Fibroblast of villous mesenchyme (primary cell): ENCODE results near the gene CD300LF. TPM values are rescaled to one million over a fixed set of nuclear protein-coding genes. Genes with fewer than 3 reads are reported as not detected.

Experiments used
- DNase-seq: peaks from one replicate; pipeline ENCODE4 v3.0.0-alpha.2; 2010; ENCODE audit warnings: low read depth
- H3K4me3 ChIP-seq: 2 replicates; pipeline ENCODE4 v1.5.1; 2011; ENCODE audit warnings: low read depth, mild to moderate bottlenecking, low read length
- CTCF ChIP-seq: IDR thresholded peaks from 2 replicates; pipeline ENCODE4 v1.5.1; 2012; ENCODE audit warnings: low read depth, mild to moderate bottlenecking, low read length; ENCODE audit not compliant: insufficient read depth
- total RNA-seq: library from RNA; depleted of rRNA; stranded (reverse); fragments of >200 nt; gene quantifications from 2 replicates; pipeline ENCODE4 v1.2.3, GENCODE V29; 2012

The CD300LF gene
- total RNA-seq, 1 donor: not detected

DNA sequence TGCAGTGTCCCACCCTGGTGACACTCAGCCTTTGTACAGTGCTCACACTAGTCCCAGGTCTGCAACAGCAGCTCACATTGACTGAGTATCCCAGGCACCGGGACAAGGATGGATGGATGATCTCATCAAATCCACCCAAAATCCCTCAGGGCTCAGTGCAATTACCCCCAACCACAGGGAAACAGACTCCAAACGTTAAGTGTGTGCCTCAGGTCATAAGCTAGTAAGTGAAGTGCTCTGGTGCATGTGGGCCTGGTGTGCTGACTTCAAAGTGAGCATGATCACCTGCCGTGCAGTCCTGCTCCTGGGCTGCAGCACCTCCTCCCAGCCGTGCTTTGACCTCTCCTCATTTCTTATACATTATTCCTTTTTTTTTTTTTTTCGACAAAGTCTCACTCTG lies 58.0 kb downstream of the CD300LF start:
- no peak overlapping the region for H3K4me3 ChIP-seq
- no peak for DNase-seq
- no peak for TF ChIP-seq CTCF

- no peak overlapping the region for H3K4me3 ChIP-seq
- TF ChIP-seq CTCF: no peak
- DNase-seq: no peak
Observed at GRCh38 chr17:74652020-74652419, 60.7 kb downstream of the CD300LF start.

DNA sequence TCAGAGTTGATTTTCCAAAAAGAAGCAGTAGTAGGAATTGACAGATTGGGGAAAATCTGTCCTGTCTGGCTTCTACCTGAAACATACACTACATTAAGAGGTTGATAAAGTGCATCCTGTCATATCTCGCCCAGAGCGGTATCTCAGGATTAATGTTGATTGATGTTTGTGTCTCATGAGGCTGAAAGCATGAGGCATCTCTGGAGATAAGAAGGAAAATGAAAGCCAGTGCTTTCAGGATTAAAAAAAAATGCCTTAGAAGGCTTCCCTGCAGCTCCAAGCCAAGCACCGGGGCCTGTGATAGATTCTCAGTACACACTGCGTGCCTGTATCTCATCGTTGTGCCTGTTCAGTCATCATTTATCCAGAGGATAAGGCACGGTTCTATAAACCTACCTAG lies 62.8 kb downstream of the CD300LF start:
- no peak overlapping the region for H3K4me3 ChIP-seq
- no peak for TF ChIP-seq CTCF
- DNase-seq: no peak

GRCh38 chr17:74647871-74648672 lies 64.7 kb downstream of the CD300LF start:
- no peak for DNase-seq
- no peak overlapping the region for H3K4me3 ChIP-seq
- no peak for TF ChIP-seq CTCF

GRCh38 chr17:74646231-74646630 lies 66.5 kb downstream of the CD300LF start:
- H3K4me3 ChIP-seq: no peak overlapping the region
- peak; percentile 6 for DNase-seq
- TF ChIP-seq CTCF: peak; percentile 10

DNA sequence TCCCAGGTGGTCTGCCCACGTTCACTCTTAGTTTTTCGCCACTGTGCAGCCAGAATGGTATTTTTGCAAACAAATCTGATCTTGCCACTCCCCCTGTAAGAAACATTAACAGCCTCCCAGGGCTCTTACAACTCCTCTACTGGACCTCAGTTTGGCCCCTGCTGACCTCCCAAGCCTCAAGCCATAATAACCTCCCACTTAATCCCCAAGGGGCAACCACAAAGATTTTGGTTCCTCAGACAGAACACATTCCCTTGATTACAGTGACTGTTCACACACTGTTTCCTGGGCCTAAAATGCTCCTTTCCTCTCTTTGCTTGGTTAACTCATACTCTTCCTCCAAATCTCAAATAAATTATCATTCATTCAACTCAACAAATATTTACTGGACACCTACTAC lies 67.7 kb downstream of the CD300LF start:
- DNase-seq: peak; percentile 2
- no peak overlapping the region for H3K4me3 ChIP-seq
- TF ChIP-seq CTCF: no peak

DNA sequence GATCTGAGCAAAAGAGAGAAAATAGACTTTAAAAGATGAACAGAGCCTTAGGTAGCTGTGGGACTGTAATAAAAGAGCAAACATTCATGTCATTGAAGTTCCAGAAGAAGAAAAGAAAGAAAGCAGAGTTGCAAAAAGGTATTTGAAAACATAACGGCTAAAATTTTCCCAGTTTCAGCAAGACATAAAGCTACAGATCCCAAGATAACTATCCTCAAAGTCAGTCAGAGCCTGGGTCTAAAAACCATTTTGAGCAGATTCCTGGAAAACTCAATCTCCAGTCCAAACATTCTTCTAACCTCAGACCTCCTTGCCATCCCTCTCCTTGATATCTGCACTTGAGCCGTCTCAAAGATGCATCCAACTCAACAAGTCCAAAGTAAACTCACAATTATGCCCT lies 68.3 kb downstream of the CD300LF start:
- no peak overlapping the region for H3K4me3 ChIP-seq
- DNase-seq: no peak

More for the DNA sequence above, 68.3 kb downstream of the CD300LF start:
- TF ChIP-seq CTCF: no peak
